HG02623 (cell line): Measurements from ENCODE around the gene EVI5L.

Experiments
- ATAC-seq: cut with Tn5 transposase; IDR thresholded peaks from one replicate; pipeline ENCODE4 v1.9.1; 2021; ENCODE audit warnings: moderate library complexity; ENCODE audit not compliant: unreplicated experiment

EVI5L gene

GRCh38 chr19:7910321-7911161, 80.5 kb downstream of the EVI5L start:
- ATAC-seq: no peak

DNA sequence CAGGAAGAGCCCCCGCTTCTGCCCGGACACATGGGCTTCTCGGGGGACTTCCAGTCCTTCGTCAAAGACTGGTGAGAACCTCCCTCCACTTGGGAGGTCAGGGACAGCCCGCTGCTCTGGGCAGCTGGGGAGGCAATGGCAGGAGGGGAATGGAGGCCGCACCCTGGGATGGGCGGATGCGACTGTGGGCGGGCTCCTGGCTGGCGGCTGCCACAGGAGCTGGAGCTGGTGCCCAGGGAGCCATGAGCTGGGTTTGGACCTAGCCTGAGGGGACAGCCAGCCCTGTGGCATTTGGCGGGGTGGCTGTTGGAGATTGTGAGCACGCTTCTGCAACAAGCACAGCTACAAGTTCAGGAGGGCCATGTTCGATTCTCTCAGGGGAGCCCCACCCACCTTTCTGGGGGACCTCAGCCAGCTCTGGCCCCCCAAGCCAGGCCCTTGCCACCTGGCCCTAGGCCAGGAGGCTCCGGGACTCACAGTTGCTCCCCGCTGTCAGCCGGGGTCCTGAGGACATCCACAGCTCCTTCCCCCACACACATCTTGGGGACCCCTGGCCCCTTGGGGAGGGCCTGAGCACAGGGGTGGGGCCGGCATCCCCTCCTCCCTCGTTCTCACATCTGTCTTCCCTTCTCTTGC, 81.6 kb downstream of the EVI5L start:
- no peak for ATAC-seq

- ATAC-seq: no peak
Observed at GRCh38 chr19:7912144-7912696, 82.2 kb downstream of the EVI5L start.

DNA sequence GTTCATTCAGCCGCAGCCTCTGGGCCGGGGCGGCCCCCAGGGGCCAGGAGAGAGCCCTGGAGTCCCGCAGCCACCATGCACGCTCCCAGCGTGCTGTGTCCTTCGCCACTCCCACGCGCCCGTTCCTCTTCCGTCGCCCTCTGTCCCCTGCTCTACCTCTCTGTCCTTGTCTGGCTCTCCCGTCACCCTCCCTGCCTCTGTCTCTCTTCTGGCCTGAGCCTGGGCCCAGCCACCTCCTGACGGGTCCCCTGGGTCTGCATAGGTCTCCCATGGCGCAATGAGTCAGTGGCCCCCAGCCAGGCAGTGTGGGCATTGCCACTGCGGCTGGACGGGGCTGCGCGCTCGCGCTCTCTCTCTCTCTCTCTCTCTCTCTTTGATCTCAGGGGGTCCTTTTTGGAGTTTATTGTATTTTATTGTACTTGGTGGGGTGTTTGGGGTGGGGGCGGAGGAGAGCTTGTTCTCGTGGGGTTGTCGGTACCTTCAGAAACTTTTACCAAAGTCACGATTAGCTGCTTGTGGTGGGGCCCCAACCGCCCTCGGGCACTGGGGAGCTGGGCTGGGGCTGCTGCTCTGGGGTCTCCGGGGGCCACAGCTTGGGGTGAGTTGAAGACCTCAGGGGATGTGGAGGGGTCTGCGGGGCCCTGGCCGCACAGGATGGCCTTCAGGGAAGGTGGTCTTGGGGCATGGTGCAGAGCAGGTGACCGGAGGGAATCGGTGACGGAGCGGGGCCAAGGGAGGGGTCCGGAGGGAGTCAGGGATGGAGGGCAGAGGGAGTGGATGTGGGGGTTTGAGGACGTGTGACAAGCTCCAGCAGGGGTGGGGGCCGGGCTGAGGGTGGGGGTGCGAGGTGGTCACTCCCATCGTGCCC, 82.9 kb downstream of the EVI5L start:
- ATAC-seq: no peak

- ATAC-seq: no peak
Observed at GRCh38 chr19:7913652-7914051, 83.6 kb downstream of the EVI5L start.

DNA sequence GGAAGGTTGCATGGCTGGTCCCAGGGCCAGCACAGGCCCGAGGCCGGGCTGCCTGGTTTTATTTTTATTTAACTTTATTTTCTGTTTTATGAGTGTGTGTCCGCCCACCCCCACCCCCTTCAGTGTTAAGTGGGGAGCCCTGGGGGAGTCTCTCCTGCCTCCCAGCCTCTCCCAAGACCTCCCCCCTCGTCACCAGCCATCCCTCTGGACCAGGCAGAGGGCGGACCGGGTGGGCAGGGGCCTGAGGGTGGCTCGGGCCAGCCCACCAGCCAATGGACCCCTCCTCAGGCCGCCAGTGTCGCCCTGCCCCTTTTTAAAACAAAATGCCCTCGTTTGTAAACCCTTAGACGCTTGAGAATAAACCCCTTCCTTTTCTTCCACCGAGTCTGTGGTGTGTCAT, 84.1 kb downstream of the EVI5L start:
- no peak for ATAC-seq
